ENCODE measurements around the gene COL4A2.

DNA sequence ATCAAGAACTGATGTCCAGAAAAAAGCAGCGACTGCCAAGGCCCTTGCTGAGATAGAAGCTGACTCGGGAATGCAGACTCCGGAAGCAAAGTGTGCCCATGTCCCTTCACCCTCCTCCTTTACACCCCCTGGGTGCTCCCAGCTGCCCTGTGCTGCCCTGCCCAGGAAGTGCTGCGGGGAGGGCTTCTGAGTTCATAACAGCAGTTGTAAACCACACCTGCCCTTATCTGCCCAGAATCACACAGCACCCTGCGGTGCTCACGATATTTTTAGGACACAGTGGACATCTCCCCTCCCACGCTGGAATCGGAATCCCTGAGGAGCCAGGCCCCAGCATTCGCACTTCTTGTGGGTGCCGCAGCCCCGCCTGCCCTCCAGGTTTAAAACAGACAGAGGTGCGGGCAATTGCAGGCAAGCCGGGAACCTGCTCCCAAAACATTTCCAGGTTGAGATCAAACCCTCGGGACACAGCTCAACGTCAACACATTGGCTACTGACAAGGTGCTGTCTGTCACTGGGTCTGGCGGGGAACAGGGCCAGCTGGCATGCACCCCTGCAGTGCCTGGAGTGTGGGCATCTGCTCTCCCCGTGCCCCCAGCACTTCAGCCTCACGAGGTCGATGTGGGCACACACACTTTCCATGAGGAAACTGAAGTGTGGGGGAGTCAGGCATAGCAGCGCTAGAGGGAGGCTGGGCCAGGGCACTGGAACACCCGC is 217.6 kb downstream of the COL4A2 start:
- TF ChIP-seq, protein P1, sequence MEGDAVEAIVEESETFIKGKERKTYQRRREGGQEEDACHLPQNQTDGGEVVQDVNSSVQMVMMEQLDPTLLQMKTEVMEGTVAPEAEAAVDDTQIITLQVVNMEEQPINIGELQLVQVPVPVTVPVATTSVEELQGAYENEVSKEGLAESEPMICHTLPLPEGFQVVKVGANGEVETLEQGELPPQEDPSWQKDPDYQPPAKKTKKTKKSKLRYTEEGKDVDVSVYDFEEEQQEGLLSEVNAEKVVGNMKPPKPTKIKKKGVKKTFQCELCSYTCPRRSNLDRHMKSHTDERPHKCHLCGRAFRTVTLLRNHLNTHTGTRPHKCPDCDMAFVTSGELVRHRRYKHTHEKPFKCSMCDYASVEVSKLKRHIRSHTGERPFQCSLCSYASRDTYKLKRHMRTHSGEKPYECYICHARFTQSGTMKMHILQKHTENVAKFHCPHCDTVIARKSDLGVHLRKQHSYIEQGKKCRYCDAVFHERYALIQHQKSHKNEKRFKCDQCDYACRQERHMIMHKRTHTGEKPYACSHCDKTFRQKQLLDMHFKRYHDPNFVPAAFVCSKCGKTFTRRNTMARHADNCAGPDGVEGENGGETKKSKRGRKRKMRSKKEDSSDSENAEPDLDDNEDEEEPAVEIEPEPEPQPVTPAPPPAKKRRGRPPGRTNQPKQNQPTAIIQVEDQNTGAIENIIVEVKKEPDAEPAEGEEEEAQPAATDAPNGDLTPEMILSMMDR (IDR thresholded peaks at IDR 0.05; ENCODE audit: insufficient read depth, low read depth, low read length) = no peak
- no peak for TF ChIP-seq EZH2 (IDR thresholded peaks at IDR 0.05; ENCODE audit: insufficient read depth, low read length)

Data from astrocyte (in vitro differentiated cells and primary cell).